Left colon (tissue), 2 donors: ENCODE measurements around the gene RAB6A. TPM values are rescaled to one million over a fixed set of nuclear protein-coding genes. Genes with fewer than 3 reads are reported as not detected.
A peak's percentile ranks its signal among the peaks of the same experiment; 100 is the strongest.

Experiments
- ATAC-seq: fragments of 200-7000 bp; cut with Tn5 transposase; one replicate; pipeline ENCODE4 v1.9.1; 2020; ENCODE audit warnings: mild to moderate bottlenecking, moderate library complexity
- DNase-seq, 2 donors: peaks; one replicate each; pipeline ENCODE4 v3.0.0-alpha.2; 2020
- intact Hi-C, 2 donors: fragments of 100-400 bp; cut with DNase I in 1 of 2; cut with micrococcal nuclease in 1 of 2; formaldehyde crosslinking; loops; one replicate each; pipeline versions ENCODE4 v1.11.2 to v1.14.0; 2022; cut with DNase I, micrococcal nuclease
- total RNA-seq, 2 donors: library from RNA; stranded (reverse); fragmentation: NEBNext Ultra II Directional; extraction: Animal tissue kit (Norgen Biotek cat#: 25700); gene quantifications; one replicate each; pipeline ENCODE4 v1.2.1, GENCODE V29; 2021
- donor health status: DM: no; HTN: no; CAD: no.
- donor health status: DM: yes; HTN: yes; CAD: no.

The RAB6A gene
- total RNA-seq, 2 donors from 2014 or later: 144 to 154 TPM

GRCh38 chr11:73647459-73648100, 113.3 kb downstream of the RAB6A start:
- DNase-seq: peak; percentile 92 to 93
- ATAC-seq: peak; percentile 99
- intact Hi-C loops: no loop called here

- DNase-seq (no peak), ATAC-seq (no peak)
- intact Hi-C loops: no loop called here
These were observed 114.8 kb downstream of the RAB6A start, which contains the start of gene PLEKHB1 for GRCh38 chr11:73645972-73646631. Gene PLEKHB1, plus strand, starts transcription at chr11:73646581. Its CDS starts 28 bp downstream, at chr11:73646609.

DNA sequence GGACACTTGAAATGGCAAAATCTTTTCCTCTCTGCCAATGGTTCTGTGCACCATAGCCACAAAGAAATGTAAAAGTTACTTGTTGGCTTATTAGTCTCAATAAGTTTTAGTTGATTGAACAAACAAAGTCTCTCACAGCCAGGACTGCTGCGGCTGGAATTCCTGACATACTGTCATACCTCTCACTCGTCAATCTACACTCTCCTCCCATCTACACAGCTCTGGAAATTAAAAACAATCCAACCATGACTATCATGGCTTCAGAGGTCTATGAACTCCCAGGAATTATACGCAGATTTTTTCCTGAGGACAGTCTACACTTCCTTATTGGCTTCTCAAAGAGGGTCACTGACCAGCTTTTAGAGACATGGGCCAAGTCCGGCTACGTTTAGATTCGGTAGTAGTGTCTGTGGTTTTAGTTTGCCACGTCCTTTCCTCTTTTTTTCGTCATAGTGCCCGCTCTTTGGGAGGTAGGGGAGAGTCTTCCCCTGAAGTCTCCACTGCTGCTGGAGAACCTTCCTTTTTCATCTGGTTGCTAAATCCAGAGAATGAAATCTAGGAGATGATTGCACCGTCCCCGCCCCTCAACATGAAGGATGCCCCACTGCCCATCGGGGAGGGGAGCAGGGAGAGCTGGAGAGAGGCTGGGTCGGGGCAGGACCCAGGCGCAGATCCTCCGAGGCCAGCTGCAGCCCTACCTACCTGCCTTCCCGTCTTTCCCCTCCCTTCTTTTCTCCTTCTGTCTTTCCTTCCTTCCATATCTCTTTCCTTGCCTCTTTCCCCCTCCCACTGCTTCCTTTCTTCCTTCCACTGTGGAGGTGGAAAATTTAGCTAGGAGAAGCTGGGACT, 115.5 kb downstream of the RAB6A start:
- intact Hi-C loops: no loop called here
- ATAC-seq (no peak), DNase-seq (no peak)

DNA sequence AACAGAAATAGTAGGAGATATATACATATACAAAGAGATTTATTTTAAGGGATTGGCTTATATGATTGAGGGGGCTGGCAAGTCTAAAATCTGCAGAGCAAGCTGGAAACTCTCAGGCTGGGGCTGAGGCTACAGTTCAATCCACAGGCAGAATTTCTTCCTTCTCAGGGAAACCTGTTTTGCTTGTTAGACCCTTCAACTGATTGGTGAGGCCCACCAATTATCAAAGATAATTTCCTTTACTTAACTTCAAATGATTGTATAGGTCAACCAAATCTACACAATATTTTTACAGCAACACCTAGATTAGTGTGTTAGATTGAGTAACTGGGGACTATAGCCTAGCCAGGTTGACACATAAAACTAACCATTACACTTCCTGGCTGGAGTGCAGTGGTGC, 119.2 kb downstream of the RAB6A start:
- DNase-seq (no peak), ATAC-seq (no peak)

DNA sequence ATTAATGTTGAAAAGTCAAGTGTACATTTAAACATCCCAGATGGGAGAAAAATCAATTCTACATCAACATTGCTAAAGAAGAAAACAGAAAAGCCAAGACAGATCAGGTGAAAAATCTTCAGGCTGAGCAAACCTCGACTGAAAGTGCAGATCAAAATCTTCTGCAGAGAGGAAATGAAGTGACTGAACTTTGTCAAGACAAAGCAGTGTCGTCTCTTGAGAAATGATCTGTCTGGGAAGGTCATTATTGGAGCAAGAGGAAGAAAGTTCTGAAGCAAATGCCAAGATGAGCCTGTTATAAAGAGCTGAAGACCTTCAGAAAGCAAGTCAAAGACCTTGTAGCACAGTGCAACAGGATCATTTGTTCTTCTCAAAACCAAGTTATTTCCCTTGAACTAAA, 120.3 kb downstream of the RAB6A start:
- no peak for ATAC-seq
- DNase-seq: no peak
- intact Hi-C loops: no loop called here

More for the DNA sequence above, 119.2 kb downstream of the RAB6A start:
- intact Hi-C loops: no loop called here

- intact Hi-C loops: no loop called here
- ATAC-seq: no peak
These were observed 123.9 kb downstream of the RAB6A start for GRCh38 chr11:73637012-73637411.

GRCh38 chr11:73636249-73636648, 124.6 kb downstream of the RAB6A start:
- ATAC-seq (no peak), DNase-seq (no peak)
- intact Hi-C loops: no loop called here

More at GRCh38 chr11:73637012-73637411, 123.9 kb downstream of the RAB6A start:
- DNase-seq: no peak

GRCh38 chr11:73635721-73636120, 125.2 kb downstream of the RAB6A start:
- no peak for ATAC-seq
- no peak for DNase-seq
- intact Hi-C loops: no loop called here

- intact Hi-C loops: no loop called here
- no peak for DNase-seq
- no peak for ATAC-seq
These were observed 126.9 kb downstream of the RAB6A start for GRCh38 chr11:73633999-73634398.

GRCh38 chr11:73632996-73633395, 127.9 kb downstream of the RAB6A start:
- DNase-seq (no peak), ATAC-seq (no peak)
- intact Hi-C loops: no loop called here

DNA sequence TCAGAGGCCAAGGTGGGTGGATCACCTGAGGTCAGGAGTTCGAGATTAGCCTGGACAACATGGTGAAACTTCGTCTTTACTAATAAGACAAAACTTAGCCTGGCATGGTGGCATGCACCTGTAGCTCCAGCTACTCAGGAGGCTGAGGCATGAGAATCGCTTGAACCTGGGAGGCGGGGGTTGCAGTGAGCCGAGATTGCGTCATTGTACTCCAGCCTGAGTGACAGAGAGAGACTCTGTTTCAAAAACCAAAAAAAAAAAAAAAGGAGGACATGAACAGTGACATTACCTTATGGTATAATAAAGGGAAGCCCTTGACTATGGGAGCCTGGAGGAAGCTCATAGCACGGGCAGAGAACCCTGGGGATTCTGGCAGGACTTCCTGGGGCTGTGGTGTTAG, 131.0 kb downstream of the RAB6A start:
- intact Hi-C loops: no loop called here
- DNase-seq (no peak), ATAC-seq (no peak)

DNA sequence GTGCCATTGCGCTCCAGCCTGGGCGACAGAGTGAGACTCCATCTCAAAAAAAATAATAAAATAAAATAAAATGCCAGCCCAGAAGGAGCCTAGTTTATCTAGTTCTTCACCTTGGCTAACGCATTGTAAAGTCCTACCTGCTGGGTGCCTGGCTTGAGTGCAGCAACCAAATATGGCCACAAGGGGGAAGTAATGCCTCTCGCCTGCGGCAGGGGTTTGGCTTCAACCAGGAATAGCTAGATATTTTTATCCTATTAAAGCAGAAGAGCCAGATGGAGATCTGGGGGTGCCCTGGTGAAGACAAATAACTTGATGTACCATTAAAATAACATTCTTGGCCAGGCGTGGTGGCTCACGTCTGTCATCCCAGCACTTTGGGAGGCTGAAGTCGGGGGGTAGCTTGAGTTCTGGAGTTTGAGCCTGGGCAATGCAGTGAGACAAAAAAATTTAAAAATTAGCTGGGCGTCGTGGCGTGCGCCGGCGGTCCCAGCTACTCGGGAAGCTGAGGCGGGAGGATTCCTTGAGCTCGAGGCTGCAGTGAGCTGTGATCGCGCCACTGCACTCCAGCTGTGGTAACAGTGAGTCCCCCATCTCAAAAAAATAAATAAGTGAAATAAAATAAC, 135.1 kb downstream of the RAB6A start:
- ATAC-seq (peak; percentile 96), DNase-seq (peak; percentile 50 to 75)
- intact Hi-C loops: no loop called here

Other genes with a start within 250 kb of the RAB6A start
- gene FAM168A, start 163.0 kb downstream of the RAB6A start, total RNA-seq: 10 to 100 TPM; 18.8 to 23.3 TPM
- gene PLEKHB1, start 114.5 kb downstream of the RAB6A start, total RNA-seq: 10 to 100 TPM; 11.9 to 15.7 TPM
- 10 to 100 TPM; 39.9 to 44.1 TPM for gene MRPL48, start 26.8 kb upstream of the RAB6A start, total RNA-seq
- gene COA4, start 115.8 kb upstream of the RAB6A start, total RNA-seq: 10 to 100 TPM; 55.9 to 72.5 TPM
- gene PAAF1, start 115.9 kb upstream of the RAB6A start, total RNA-seq: 10 to 100 TPM; 11.4 to 12.2 TPM
- gene DNAJB13, start 190.0 kb upstream of the RAB6A start, total RNA-seq: not detected
- gene UCP2, start 221.8 kb upstream of the RAB6A start, total RNA-seq: 10 to 100 TPM; 33.9 to 46.7 TPM
- 1 to 10 TPM; 1.1 to 2.4 TPM for gene UCP3, start 248.0 kb upstream of the RAB6A start, total RNA-seq